K562 (cell line): ENCODE data around the gene USP14. TPM values are rescaled to one million over a fixed set of nuclear protein-coding genes. Genes with fewer than 3 reads are reported as not detected.

ENCODE experiments used
- ATAC-seq: fragments of 200-7000 bp; cut with Tn5 transposase; 3 replicates; pipeline ENCODE4 v1.9.1; 2020; ENCODE audit warnings: moderate library complexity
- BruUV-seq: library from RNA; stranded (reverse); fragments of 400-500 nt; replicated peaks from 2 replicates; lab custom pipeline; 2021; lab: Mats Ljungman, UMichigan
- CTCF ChIA-PET: fragments of 300-600 bp; formaldehyde crosslinking; extraction: SDS; loops from one replicate; lab custom pipeline; 2021; ENCODE audit warnings: low intra/inter-chr PET ratio; lab: Yijun Ruan, JAX
- POLR2A ChIA-PET: fragments of 300-600, 350-650 bp; sonication (Branson Sonifier 250); formaldehyde crosslinking; extraction: SDS; loops from one replicate; lab custom pipeline; 2021; ENCODE audit warnings: antibody characterized with exemption, inconsistent platforms; lab: Yijun Ruan, JAX
- DNase-seq, 4 experiments: peaks; one replicate each; pipeline versions ENCODE4 v3.0.0 to v3.0.0-alpha.2; 2011 to 2018; ENCODE audit warnings: low spot score in 3 of 4, mixed read lengths in 3 of 4; ENCODE audit errors: extremely low read depth in 1 of 4
- FAIRE-seq: peaks from 2 replicates; lab custom pipeline; 2011; peaks lifted over from hg19 to GRCh38; lab: Jason Lieb, UNC
- H2AFZ ChIP-seq: 2 replicates; pipeline ENCODE4 v1.6.0; 2011; ENCODE audit warnings: low read depth, low read length, control low read depth, inconsistent platforms
- H3K27ac ChIP-seq: fragments of 200-600 bp; 3 replicates; pipeline ENCODE4 v1.8.0; 2011; ENCODE audit warnings: low read depth, mild to moderate bottlenecking, control low read depth, inconsistent platforms, low read length, moderate library complexity, mixed read lengths; ENCODE audit errors: extremely low read depth
- H3K27me3 ChIP-seq, 2 experiments: fragments of 300-600 bp in 1 of 2; 2 replicates in 1 of 2; 3 replicates in 1 of 2; pipeline versions ENCODE4 v1.6.0 to v1.8.0; 2011; ENCODE audit warnings: inconsistent platforms in 2 of 2, low read length in 2 of 2, mild to moderate bottlenecking in 1 of 2, mixed read lengths in 1 of 2, moderate library complexity in 1 of 2; ENCODE audit not compliant: control insufficient read depth in 2 of 2, insufficient read depth in 2 of 2
- H3K36me3 ChIP-seq: fragments of 300-600 bp; 3 replicates; pipeline ENCODE4 v1.8.0; 2011; ENCODE audit warnings: mild to moderate bottlenecking, low read length, inconsistent platforms; ENCODE audit not compliant: control insufficient read depth, insufficient read depth
- H3K4me1 ChIP-seq, 2 experiments: fragments of 200-600 bp in 1 of 2; replicated peaks in 1 of 2; 2 replicates in 1 of 2; 3 replicates in 1 of 2; pipeline versions ENCODE4 v1.5.1 to v1.8.0; 2011; ENCODE audit warnings: inconsistent platforms in 2 of 2, low read length in 2 of 2, mild to moderate bottlenecking in 1 of 2, mixed read lengths in 1 of 2, moderate library complexity in 1 of 2; ENCODE audit not compliant: control insufficient read depth in 2 of 2, insufficient read depth in 2 of 2
- H3K4me2 ChIP-seq: 2 replicates; pipeline ENCODE4 v1.6.1; 2011; ENCODE audit warnings: low read length, control low read depth, inconsistent platforms, mixed read lengths; ENCODE audit not compliant: insufficient read depth
- H3K4me3 ChIP-seq: fragments of 200-600 bp; sonication (generic), shearing (Covaris generic); 2 replicates; pipeline ENCODE4 v1.5.1; 2016; ENCODE audit warnings: control low read depth, inconsistent platforms
- H3K79me2 ChIP-seq: fragments of 200-600 bp; 3 replicates; pipeline ENCODE4 v1.8.0; 2011; ENCODE audit warnings: low read length, inconsistent platforms; ENCODE audit not compliant: control insufficient read depth, insufficient read depth
- H3K9ac ChIP-seq, 2 experiments: 2 replicates each; pipeline versions ENCODE4 v1.6.0 to v1.6.1; 2011; ENCODE audit warnings: low read depth in 2 of 2, low read length in 2 of 2, control low read depth in 1 of 2, inconsistent platforms in 1 of 2, mild to moderate bottlenecking in 1 of 2, mixed read lengths in 1 of 2; ENCODE audit not compliant: insufficient read depth in 1 of 2
- H3K9me1 ChIP-seq: one replicate; pipeline ENCODE4 v1.6.0; 2011; ENCODE audit warnings: inconsistent platforms, mild to moderate bottlenecking, low read length, moderate library complexity; ENCODE audit not compliant: control insufficient read depth, insufficient read depth
- H3K9me3 ChIP-seq: replicated peaks from 2 replicates; pipeline ENCODE4 v1.5.1; 2011; ENCODE audit warnings: low read depth, low read length, inconsistent platforms; ENCODE audit not compliant: control insufficient read depth, insufficient read depth
- H4K20me1 ChIP-seq: replicated peaks from 2 replicates; pipeline ENCODE4 v1.6.1; 2011; ENCODE audit warnings: low read length, inconsistent platforms, mixed read lengths; ENCODE audit not compliant: control insufficient read depth, insufficient read depth
- CREBBP ChIP-seq: IDR thresholded peaks from one replicate; pipeline ENCODE4 v1.6.1; 2012; ENCODE audit warnings: low read depth, mild to moderate bottlenecking, control low read depth, inconsistent platforms, low read length
- KHSRP ChIP-seq: fragments of 450-650 bp; IDR thresholded peaks from 2 replicates; pipeline ENCODE4 v1.6.1; 2017
- NEUROD1 ChIP-seq: fragments of 150-350 bp; IDR thresholded peaks from 2 replicates; pipeline ENCODE4 v1.6.1; 2014; ENCODE audit warnings: borderline replicate concordance, low read length, low read depth; ENCODE audit not compliant: partially characterized antibody
- NFE2L1 ChIP-seq: fragments of 450-650 bp; IDR thresholded peaks from 2 replicates; pipeline ENCODE4 v1.6.1; 2016; ENCODE audit warnings: missing genetic modification characterization, low read depth, mild to moderate bottlenecking, missing compliant biosample characterization, moderate library complexity, borderline replicate concordance
- NFIC ChIP-seq: fragments of 450-650 bp; IDR thresholded peaks from 2 replicates; pipeline ENCODE4 v1.6.1; 2017; ENCODE audit warnings: mild to moderate bottlenecking, inconsistent platforms
- THAP12 ChIP-seq: fragments of 250-450 bp; sonication (Bioruptor Pico); IDR thresholded peaks from 2 replicates; pipeline ENCODE4 v1.9.0; 2021; ENCODE audit warnings: mild to moderate bottlenecking, inconsistent platforms
- XRCC4 ChIP-seq: IDR thresholded peaks from one replicate; pipeline ENCODE4 v1.6.1; 2011; ENCODE audit not compliant: insufficient read depth, insufficient read length; ENCODE audit errors: extremely low read depth
- ZBTB49 ChIP-seq: sonication (generic); formaldehyde crosslinking; IDR thresholded peaks from 2 replicates; pipeline ENCODE4 v1.8.0; 2022; ENCODE audit warnings: missing genetic modification reagents, mild to moderate bottlenecking, borderline replicate concordance
- ZNF23 ChIP-seq: fragments of 250-450 bp; sonication (Bioruptor Pico); IDR thresholded peaks from 2 replicates; pipeline ENCODE4 v1.4.0; 2020; ENCODE audit warnings: mild to moderate bottlenecking
- ZSCAN32 ChIP-seq: fragments of 450-650 bp; formaldehyde crosslinking; IDR thresholded peaks from 2 replicates; pipeline ENCODE4 v1.4.0; 2020; ENCODE audit warnings: mild to moderate bottlenecking, moderate library complexity
- WGBS: fragments of 100-300 bp; shearing (Covaris generic); methylation state at CpG from one replicate; pipeline ENCODE4 v1.1.6; 2016; ENCODE audit warnings: low coverage, mixed read lengths; ENCODE audit not compliant: insufficient coverage; ENCODE audit errors: missing lambda C conversion rate; 5-methylcytosine and 5-hydroxymethylcytosine counted together
- in situ Hi-C: fragments of 300-500 bp; cut with MboI; formaldehyde crosslinking; loops from 4 replicates; pipeline ENCODE4 v1.15.0; 2018; ENCODE audit warnings: inconsistent platforms, mixed read lengths
- intact Hi-C: fragments of 100-400 bp; cut with micrococcal nuclease; formaldehyde crosslinking; loops from 2 replicates; pipeline ENCODE4 v1.14.2; 2022
- polyA plus RNA-seq, 8 experiments: library from polyadenylated mRNA; depleted of rRNA in 4 of 8; stranded (reverse) in 5 of 8; unstranded in 3 of 8; fragments of >200 nt; fragmentation: Nextera tagmentation in 2 of 8; fragmentation: Illumina TruSeq in 1 of 8; extraction: Ambion mirVana in 2 of 8; extraction: Trizol in 1 of 8; gene quantifications; 2 replicates each; pipeline versions ENCODE4 v1.2.1 to v1.2.3, GENCODE V29; 2011 to 2014; ENCODE audit warnings: inconsistent platforms in 1 of 8, missing spikeins in 1 of 8
- total RNA-seq, 7 experiments: library from RNA; depleted of rRNA in 6 of 7; stranded (reverse); fragments of >200 nt in 6 of 7; fragmentation: Illumina TruSeq in 2 of 7; extraction: Trizol in 2 of 7; gene quantifications; 2 replicates each; pipeline versions ENCODE4 v1.2.1 to v1.2.3, GENCODE V29; 2011 to 2021; ENCODE audit warnings: low replicate concordance in 1 of 7

The USP14 gene
- total and polyA plus RNA-seq, 9 of the 15 experiments (the other 6 are each of a cell fraction or from before 2014, with no cell fraction given) = 18.7 to 129 (median 40.3) TPM

GRCh38 chr18:183769-184168, 25.4 kb downstream of the USP14 start:
- Histone ChIP-seq H3K9me3 (no peaks in the 10 kb centered on the region), H3K4me1 (no peaks in the 10 kb centered on the region; a peak in 1 of 5 replicates), H3K27me3 (no peaks in the 10 kb centered on the region), H3K9ac (no peak overlapping the region), H3K4me3 (no peak overlapping the region), H3K79me2 (peaks cover 69% of the 10 kb centered on the region), H4K20me1 (no peaks in the 10 kb centered on the region), H3K27ac (no peak overlapping the region), H3K4me2 (no peak overlapping the region), H3K36me3 (peaks cover 79% of the 10 kb centered on the region), H2AFZ (no peak overlapping the region), H3K9me1 (no peaks in the 10 kb centered on the region)
- ATAC-seq = peak; percentile 59; the same call in 2 of the 3 replicates
- 100% methylated on average over 1 of the region's 1 CpG for WGBS
- peak; percentile 31 to 54 (median 38) for DNase-seq
- CTCF ChIA-PET = no interaction called here
- BruUV-seq = no TSS peak
- POLR2A ChIA-PET = interaction anchor here (0.8 to 2.9 kb wide), 4 partner anchors 9 to 36 kb away, joined by 3 to 7 read pairs (median 4); no protein-coding TSS in a partner anchor
- intact Hi-C loops (no loop called here), in situ Hi-C loops (no loop called here)
- TF ChIP-seq NFIC (peak; percentile 90), KHSRP (no peak)
- FAIRE-seq = no peak

GRCh38 chr18:189254-189653, 30.9 kb downstream of the USP14 start:
- Histone ChIP-seq H3K9me1 (no peaks in the 10 kb centered on the region), H3K27me3 (no peaks in the 10 kb centered on the region), H3K4me3 (no peak overlapping the region), H2AFZ (no peak overlapping the region), H3K27ac (no peak overlapping the region), H3K36me3 (peaks cover 63% of the 10 kb centered on the region), H3K9me3 (no peaks in the 10 kb centered on the region), H4K20me1 (no peaks in the 10 kb centered on the region), H3K9ac (no peak overlapping the region), H3K4me2 (no peak overlapping the region), H3K4me1 (no peaks in the 10 kb centered on the region), H3K79me2 (peaks cover 71% of the 10 kb centered on the region)
- POLR2A ChIA-PET = no interaction called here
- in situ Hi-C loops = no loop called here
- WGBS = 96% methylated on average over 5 of the region's 5 CpGs
- CTCF ChIA-PET = no interaction called here
- ATAC-seq (no peak), DNase-seq (no peak), FAIRE-seq (no peak)
- BruUV-seq = no TSS peak
- intact Hi-C loops = no loop called here
- TF ChIP-seq NEUROD1 (no peak), ZSCAN32 (CRISPR knock-in tag) (no peak), XRCC4 (no peak), ZBTB49 (CRISPR knock-in tag) (no peak), THAP12 (no peak), ZNF23 (no peak), CREBBP (no peak), NFE2L1 (no peak)
